ENCODE results near the gene OXA1L.
"Not testable (repeated sequence)": the region's sequence is repeated elsewhere in the genome, so short reads cannot be mapped to it uniquely, and the experiment has no call there.

The OXA1L gene

DNA sequence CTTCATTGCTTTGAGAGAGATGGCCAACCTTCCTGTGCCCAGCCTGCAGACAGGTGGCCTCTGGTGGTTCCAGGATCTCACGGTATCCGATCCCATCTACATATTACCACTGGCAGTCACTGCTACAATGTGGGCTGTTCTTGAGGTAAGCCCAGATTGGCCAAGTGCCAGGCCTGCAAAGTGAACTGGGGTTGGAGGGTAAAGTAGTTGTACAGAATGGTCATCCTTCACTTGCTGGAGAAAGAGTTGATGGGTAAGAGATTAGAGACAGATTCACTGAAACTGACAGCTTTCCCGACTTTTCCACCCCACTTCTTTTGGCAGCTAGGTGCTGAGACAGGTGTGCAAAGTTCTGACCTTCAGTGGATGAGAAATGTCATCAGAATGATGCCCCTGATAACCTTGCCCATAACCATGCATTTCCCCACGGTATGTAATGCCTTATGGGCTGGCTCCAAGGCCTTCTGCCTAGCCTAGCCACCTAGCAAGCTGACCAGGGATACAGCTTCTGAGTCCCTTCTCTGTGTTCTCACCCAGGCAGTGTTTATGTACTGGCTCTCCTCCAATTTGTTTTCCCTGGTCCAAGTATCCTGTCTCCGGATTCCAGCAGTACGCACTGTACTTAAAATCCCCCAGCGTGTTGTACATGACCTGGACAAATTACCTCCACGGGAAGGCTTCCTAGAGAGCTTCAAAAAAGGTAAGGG lies 4.1 kb downstream of the OXA1L start:
- no peak for TF ChIP-seq ZFX (IDR thresholded peaks at IDR 0.05)
- TF ChIP-seq, protein P1, sequence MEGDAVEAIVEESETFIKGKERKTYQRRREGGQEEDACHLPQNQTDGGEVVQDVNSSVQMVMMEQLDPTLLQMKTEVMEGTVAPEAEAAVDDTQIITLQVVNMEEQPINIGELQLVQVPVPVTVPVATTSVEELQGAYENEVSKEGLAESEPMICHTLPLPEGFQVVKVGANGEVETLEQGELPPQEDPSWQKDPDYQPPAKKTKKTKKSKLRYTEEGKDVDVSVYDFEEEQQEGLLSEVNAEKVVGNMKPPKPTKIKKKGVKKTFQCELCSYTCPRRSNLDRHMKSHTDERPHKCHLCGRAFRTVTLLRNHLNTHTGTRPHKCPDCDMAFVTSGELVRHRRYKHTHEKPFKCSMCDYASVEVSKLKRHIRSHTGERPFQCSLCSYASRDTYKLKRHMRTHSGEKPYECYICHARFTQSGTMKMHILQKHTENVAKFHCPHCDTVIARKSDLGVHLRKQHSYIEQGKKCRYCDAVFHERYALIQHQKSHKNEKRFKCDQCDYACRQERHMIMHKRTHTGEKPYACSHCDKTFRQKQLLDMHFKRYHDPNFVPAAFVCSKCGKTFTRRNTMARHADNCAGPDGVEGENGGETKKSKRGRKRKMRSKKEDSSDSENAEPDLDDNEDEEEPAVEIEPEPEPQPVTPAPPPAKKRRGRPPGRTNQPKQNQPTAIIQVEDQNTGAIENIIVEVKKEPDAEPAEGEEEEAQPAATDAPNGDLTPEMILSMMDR (conservative IDR thresholded peaks at IDR 0.05): no peak
- H3K27ac ChIP-seq: no peak overlapping the region

DNA sequence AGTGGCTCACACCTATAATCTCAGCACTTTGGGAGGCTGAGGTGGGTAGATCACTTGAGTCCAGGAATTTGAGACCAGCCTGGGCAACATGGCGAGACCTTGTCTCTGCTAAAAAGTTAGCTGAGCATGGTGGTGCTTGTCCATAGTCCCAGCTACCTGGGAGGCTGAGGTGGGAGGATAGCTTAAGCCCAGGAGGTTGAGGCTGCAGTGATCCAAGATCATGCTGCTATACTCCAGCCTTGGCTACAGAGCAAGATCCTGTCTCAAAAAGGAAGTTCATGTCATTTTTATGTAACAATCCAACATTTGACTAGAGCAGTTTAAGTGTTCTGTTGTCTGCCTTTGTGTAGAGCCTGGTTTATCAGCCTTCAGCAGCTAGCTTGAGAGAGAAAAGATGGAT lies 6.2 kb downstream of the OXA1L start:
- no peak for TF ChIP-seq ZFX (IDR thresholded peaks at IDR 0.05)
- TF ChIP-seq, protein P1 (conservative IDR thresholded peaks at IDR 0.05): no peak
- no peak overlapping the region for H3K27ac ChIP-seq

DNA sequence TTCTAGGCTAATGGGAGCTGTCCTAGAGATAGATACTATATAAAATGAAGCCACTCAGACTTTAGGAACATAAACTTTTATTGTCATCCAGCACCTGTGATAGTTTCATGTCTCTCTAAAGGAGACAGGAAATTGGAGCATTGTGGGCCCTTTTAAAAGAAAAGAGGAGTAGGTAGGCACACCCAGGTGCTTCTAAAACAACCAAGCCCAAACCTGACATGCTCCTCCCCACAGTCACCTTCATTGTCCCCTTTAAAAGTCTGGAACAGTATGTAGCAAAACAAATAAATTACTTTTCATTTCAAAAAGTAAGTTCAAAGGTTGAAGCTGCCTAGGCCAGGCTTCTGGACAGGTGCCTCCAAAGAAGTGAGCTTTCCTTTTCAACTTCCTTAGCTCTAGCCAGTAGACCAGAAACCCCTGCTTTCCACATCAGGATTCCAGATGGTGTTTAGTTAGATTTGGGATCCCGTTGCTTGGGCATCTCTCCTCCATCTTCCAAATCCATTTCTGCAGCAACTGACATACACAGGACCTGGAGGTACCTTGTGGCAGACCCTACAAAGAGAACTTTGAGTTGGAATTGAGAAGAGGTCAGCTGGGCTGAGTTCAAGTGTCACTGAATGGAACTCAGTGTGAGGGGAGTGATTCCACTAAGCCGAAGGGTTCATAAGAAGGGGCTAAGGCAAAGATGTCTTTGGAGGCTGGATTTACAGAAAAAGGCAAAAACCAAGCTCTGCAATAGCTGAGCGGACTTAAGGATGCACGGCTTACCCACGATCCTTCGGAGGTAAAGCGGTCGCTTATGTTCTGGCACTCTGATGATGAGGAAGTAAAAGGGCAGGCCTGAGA lies 6.9 kb downstream of the OXA1L start:
- H3K27ac ChIP-seq: no peak overlapping the region
- no peak for TF ChIP-seq ZFX (IDR thresholded peaks at IDR 0.05)
- TF ChIP-seq, protein P1 (conservative IDR thresholded peaks at IDR 0.05): no peak

DNA sequence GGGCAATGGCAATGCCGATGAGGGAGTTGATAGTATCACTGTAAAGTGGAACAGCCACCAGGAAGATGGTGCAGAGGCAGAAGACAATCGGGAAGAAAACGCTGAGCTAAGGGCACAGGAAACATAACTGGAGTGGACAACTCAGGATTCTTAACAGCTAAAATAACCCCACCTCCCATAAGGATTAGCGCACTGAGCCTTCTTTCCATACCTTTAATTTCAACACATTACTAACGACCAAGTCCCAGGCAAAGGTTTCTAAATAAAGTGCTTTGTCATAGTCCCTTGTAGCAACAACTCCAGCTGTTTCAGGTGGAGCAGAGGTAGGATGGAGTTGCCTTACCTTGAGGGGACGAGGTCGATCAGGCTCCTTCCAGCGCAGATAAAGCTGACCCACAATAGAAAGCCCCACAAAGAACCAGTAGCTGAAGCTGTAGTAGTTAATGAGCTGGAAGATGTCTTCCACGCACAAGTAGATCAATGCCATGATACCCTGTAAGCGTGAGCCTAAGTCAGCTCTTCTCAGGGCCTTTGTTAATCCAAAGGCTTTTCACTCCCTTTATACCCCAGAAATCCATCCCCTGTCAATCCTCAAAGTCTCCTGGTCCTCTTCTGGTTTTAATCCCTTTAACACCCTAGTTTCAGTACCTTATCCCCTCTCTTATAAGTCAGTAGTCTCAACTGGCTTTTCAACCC lies 7.7 kb downstream of the OXA1L start:
- no peak overlapping the region for H3K27ac ChIP-seq
- TF ChIP-seq, protein P1 (conservative IDR thresholded peaks at IDR 0.05): no peak
- no peak for TF ChIP-seq ZFX (IDR thresholded peaks at IDR 0.05)

DNA sequence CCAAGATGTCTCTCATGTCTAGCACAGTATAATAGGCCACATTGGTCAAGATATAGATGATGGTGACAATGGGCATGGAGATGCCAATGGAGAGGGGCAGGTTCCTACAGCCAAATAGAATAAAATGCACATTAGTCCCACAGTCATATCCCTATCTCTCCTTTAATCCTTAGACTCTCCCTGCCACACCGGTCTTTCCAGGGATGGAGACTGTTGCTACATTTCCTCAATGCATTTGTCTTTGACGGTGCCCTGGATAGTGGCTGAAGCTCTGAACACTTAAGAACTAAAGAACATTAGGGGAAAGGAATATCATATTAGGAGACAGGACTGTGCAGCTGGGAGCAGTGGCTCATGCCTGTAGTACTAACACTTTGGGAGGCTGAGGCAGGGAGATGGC lies 9.7 kb downstream of the OXA1L start:
- no peak overlapping the region for H3K27ac ChIP-seq
- no peak for TF ChIP-seq ZFX (IDR thresholded peaks at IDR 0.05)
- TF ChIP-seq, protein P1 (conservative IDR thresholded peaks at IDR 0.05): no peak

DNA sequence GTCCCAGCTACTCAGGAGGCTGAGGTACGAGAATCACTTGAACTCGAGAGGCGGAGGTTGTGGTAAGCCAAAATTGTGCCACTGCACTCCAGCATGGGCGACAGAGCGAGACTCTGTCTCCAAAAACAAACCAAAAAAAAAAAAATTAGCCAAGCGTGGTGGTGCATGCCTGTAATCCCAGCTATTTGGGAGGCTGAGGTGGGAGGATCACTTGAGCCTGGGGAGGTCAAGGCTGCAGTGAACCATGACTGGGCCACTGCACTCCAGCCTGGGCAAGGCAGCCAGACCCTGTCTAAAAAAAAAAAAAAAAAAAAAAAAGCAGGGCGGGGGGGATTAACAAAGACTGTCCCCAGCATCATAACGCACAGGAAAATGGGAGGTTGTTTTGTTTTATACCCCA lies 10.4 kb downstream of the OXA1L start:
- H3K27ac ChIP-seq: not testable (repeated sequence)

DNA sequence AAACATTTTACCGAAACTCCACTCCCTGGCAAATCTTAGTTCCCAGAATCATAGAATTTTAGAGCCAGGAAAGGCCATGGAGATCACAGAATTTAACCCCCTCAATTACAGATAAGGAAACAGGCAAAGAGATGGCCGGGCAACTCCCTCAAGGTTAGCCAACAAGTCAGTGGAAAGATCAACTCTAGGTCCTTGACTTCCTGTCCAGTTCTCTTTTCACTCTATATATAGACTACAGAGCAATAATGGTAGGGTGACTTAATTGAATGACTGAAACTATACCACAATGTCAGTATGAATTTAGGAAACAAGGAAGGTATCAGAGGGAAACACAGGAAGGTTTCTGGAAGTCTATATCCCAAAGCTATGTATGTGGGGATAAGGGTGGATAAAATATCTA lies 11.6 kb downstream of the OXA1L start:
- TF ChIP-seq, protein P1 (conservative IDR thresholded peaks at IDR 0.05): no peak
- TF ChIP-seq ZFX (IDR thresholded peaks at IDR 0.05): no peak
- H3K27ac ChIP-seq: no peak overlapping the region
